DMS114 treated with DMSO at 0.1 percent for 48 hours (cell line): ENCODE data around the gene ASB1.
"Not testable (repeated sequence)": the region's sequence is repeated elsewhere in the genome, so short reads cannot be mapped to it uniquely, and the experiment has no call there.

Experiments
- DNase-seq: peaks from one replicate; lab custom pipeline; 2025; ENCODE audit not compliant: unreplicated experiment; lab: John Stamatoyannopoulos, UW

ASB1 gene

DNA sequence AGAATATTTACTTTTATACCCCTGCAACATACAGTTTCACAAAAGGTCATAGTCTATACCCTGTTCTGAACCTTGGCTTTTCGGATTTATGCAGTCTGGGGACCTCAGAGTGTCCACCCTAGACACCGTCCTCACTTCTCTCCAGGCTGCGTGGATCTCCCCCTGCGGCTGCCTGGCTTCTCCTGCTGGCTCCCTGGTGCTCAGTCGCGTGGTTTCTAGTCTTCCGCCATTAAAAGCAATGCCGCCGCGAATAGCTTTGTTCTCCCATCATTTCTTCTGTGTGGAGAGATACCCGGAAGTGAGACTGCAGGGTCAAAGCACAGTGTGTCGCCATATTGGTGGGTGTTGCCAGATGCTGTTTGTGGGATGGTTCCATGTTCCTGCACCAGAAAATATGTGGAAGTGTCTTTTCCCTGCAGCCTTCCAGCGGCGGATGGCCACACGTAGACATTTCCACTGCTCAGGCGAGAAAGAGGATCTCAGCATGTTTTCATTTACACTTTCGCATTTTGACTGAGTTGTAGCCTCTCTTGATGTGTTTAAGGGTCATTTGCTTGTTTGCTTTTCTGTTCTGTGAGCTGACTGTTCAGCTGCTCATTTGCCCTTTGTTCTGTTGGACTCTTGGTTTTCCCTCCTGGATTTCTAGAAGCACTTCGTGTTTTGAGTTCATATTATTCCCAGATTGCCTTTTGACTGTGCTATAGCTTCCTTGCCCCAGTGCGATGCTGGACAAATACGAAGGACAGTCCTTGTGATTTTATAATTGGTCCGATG is 22.9 kb upstream of the ASB1 start:
- no peak for DNase-seq

DNA sequence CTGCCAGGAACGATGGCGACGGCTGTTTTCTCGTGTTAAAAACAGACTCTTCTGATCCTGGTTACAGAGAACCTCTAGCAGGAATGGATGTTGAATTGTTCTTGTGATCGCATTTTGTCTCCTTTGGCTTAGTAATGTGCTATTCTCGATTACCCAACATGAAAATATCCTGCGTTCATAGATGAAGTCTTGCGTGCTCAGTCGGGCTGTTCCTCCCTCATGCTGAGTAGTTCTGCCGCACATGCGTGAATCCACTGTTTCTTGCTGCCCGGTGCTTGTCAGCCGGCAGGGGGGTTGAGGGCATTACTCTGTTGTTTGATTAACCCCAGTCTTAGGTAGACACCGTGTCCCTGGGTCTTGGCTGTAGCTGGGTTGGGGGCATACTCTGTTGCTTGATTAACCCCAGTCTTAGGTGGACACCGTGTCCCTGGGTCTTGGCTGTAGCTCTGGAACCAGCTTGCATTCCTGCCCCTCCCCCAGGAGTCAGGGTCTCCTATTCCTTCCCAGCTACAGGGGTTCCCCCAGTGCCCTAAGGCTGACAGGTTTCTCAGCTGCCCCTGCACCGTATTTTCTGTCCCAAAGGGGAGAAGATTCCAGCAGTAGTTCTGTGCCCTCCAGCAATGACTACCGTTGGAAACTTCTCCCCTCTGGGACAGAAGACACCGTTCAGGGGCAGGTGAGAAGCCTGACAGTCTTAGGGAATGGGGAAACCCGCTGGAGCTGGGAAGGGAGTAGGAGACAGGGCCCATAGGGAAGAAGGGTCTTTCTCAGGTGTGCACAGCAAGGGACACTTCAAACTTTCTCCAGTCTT is 22.1 kb upstream of the ASB1 start:
- no peak for DNase-seq

DNA sequence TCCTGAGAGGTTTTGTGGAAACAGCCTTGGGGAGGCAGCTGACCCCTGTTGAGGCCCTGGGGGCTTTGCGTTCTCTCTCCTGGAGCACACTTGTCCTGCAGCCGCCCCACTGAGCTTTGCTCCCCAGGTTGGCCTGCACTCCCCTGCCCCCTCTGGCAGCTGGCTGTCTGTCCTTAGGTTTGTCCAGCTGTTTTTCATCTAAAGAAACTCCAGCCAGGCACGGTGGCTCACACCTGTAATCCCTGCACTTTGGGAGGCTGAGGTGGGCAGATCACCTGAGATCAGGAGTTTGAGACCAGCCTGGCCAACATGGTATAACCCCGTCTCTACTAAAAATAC is 21.5 kb upstream of the ASB1 start:
- not testable (repeated sequence) for DNase-seq

DNA sequence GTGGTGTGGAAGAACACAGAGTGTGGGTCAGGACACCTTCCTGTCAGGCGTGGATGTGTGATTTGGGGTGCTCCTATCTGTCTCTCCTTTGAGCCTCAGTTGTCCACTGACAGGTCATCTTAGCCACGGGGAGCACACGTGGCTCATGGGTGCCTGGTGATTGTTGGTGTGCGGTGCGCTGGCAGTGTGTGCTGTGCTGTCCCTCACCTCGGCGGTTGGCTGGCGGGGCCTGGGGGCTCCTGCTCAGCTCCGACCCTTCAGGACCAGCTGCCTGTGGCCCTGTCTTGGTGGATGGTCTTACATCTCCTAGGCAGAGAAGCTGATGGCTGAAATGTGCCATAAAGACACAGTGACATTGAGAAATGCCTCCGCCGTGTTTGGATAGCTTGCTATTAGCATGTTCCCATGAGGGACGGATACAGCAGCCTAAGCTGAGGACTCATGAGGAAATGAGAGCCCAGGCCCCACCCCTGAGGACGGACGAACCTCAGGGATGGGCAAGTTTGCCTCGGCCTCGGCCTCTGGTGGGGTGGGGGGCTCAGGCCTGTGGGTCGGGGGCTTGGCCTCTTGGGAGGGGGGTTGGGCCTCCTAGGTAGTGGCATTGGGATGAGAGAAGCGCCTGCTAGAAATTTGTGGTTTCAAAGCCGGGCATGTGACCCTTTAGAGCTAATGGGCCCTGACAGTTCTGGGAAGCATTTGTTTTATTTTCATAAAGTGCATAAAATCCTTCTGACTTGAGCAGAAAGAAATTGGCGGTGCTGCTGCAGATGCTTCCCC is 20.3 kb upstream of the ASB1 start:
- DNase-seq = no peak

DNA sequence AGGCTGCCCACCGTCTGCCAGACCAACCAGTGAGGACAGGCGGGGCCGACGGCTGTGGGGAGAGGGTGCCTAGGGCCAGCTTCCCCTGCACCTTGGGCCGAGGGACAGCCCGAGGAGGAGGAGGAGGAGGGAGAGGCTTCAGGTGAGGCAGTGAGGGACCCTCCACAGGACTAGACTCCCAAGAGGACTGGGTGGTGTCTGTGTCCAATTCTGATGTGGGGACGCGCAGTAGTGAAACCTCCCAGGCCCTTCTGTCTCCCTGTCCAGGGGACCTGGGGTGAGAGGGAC is 19.8 kb upstream of the ASB1 start:
- no peak for DNase-seq

DNA sequence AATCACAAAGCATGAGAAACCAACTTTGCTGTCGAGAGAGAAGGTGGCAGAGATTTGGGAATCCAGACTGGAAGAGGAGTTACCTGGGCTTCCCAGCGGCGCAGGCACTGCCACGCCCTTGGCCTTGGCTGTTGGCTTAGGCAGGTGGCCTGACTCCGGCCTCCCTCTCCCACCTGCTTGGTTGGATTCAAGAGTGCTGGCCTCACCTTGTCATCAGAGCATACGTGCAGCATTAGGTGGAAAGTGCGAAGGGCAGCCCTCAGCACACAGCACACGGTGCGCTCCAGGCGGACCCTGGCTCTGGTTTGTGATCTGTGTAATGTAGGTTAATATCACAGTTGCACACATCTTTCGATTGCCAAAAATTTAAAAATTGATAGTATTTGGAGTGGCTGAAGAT is 19.2 kb upstream of the ASB1 start:
- no peak for DNase-seq

DNA sequence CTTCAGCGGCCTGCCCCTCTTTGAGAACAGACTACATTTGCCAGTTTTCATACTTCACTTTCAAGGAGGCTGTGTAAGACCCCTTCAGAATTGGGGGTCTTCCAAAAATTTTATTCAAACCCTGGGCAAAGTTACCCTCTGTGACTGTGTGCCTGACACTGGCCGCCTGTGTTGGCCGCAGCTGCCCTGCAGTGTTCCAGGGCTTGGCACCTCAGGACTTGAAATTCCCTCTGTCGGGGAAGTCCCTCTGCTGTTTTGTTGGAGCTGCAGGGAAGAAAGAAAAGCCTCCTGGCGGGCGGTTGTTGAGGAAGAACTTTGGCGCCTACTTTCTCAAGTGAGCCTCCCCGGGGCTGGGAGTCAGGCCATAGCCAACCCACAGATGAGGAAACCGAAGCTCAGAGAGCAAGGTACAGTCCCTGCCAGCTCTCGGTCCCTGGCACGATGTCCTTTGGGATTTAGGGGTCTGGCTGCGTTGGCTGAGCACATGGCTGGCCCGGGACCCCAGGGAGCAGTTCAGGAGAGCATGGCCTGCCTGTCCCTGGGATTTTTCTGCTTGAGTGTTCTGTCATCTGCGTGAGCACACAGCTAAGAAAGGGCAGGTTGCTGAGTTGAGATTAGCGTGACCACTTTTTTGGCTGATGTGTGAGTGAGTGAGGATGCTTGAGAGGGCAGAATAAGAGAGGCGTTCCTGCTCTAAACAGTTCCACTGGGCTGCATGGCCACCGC is 17.9 kb upstream of the ASB1 start:
- DNase-seq = no peak

DNA sequence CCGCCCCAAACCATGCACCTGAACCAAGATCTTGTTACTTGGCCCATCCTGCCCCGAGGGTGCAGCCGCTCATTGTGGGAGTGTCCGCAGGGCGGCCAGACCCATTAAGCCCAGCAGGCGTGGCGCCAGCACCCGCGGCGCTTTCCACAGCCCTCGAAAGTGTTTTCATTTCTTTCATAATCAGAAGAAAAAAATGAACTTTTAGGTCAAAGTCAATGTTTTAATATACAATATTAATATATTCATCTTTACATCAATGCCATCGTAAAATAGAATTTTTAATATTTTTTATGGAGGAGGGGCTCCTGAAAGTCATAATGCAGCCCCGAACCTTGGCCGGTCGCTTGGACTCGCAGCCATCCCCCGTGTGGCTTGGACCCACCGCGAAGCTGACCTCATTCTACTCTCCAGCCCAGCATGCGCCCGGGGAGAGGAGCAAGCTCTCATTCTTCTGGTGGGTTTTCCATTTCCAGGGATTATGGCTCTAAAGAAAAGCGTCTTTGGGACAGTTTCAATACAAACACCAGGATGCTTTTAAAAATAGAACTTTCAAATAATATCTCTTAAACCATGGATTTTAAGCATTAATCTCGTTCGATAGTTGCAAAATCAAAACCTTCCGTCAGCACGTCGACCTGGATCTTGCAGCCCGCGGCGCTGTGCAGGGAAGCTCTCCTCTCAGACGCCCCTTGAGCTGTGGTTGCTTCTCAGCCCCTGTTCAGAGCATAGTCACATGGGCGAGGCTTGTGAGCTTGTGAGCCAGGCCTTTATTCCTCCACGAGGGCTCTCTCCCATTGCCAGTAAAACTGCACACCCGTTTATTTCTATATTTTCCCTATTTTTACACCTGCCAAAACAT is 17.2 kb upstream of the ASB1 start:
- no peak for DNase-seq

DNA sequence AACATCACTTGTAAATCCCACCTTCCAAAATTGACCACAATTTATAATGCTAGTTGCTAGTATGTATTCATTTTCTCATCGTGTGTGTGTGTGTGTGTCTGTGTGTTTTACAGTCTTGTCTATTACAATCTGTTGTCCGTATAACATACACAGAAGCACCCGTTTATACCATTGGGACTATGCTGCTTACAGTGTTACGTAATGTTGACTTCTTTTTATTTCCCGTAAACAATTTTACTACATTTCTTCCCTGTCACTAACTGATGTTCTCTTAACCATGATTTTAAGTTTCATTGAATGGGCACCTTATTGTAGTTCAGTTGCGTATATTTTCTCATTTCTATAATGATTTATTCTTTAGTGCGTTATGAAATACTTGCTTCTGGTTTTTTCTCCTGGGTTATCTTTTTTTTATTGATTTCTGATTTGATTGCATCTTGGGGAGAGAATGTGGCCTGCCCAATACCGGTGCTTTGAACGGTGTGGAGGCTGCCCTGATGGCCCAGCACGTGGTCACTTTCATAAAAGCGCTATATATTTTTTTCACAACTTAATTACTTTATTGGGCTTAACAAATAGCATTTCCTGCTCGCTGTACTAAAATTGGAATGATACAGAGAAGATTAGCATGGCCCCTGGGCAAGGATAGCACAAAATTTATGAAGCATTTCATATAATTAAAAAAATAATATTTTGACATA is 14.5 kb upstream of the ASB1 start:
- DNase-seq = no peak

DNA sequence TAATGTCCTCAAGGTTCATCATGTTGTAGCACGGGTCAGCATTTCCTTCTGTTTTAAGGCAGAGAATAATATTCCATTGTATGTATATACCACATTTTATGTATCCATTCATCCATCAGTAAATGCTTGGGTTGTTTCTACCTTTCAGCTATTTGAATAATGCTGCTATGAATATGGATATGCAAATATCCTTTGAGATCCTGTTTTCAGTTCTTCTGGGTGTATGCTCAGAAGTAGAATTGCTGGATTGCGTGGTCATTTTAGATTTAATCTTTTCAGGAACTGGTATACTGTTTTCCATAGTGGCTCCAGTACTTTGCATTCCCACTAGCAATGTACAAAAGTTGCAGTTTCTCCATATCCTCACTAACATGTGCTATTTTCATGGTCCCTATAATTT is 13.4 kb upstream of the ASB1 start:
- DNase-seq = no peak

DNA sequence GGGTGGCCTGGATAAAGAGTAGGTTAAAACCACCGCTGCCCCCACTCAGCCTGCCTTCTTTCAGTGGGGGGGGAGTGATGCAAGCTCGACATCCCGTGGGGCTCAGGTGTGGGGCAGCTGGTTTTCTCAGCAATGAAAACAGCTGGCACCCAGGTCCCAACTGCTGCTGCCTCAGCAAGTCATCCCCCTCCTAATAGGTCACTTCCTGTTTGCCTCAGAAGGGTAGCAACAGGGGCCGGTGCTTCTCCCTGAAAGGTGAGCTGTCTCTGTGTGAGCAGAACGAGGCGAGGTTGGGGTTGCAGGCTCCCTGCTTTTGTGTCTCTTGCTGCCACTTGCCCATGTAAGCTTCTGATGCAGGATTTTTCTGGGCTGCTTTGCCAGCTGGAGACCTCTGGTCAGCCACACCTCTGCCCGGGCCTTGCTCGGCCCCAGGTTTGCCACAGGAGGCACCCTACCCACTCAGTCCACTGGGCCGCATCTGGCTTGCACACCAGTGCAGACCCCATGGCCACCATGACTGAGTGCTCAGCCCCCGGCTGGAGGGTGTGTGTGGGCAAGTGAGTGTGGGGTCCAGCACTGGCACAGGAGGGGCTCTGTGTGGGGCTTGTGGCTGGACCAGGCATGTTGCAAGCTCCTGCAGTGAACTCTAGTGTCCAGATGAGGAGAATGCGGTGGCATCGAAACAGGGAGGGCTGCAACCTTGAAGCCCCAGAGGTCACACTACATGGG is 11.5 kb upstream of the ASB1 start:
- DNase-seq = no peak

DNA sequence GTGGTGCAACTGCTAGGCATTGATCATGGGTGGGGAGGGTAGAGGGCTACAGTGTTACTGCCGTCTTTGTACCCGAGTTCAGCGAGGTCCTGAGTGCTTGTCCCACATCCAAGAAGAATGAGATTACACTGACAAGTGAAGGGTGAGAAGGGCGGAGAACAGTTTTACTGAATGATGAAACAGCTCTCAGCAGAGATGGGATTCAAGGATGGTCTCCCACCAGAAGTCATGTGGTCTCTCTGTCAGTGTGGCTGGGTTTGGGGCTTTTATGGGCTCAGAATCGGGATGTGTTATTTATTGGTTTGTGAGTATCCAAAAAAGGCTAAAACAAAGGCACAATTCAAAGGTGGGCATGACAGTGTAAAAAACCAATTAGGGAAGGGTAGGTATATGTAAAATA is 10.8 kb upstream of the ASB1 start:
- DNase-seq = no peak

DNA sequence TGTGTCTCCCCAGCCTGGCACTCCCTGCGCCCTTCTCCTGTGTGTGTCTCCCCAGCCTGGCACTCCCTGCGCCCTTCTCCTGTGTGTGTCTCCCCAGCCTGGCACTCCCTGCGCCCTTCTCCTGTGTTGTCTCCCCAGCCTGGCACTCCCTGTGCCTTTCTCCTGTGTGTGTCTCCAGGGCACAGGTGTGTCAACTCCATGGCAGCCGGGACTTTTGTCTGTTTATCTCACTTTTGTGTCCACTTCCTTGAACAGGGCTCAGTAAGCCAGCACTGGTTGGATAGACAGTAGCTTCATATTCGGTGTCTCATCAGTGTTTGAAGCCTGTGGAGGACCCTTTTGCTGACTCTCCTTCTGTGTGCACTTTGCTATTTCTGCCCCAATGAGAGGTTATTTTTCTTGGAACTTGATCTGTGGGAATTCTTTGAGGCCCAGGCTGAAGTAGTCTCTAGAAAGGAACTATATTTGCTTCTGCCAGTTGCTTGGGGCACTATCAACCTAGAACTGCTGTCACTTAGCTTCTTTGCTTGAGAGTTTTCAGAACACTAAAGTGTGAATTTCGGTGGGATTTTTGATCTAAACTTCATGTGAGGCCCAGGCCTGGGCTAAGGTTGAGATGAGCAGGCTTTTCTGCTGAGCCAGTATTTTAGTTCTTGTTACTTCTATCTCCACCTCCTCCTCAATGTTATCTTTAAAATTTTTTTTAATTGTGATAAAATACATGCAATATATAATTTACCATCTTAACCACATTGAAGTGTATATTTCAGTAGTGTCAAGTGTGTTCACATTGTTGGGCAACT is 8.3 kb upstream of the ASB1 start:
- no peak for DNase-seq

DNA sequence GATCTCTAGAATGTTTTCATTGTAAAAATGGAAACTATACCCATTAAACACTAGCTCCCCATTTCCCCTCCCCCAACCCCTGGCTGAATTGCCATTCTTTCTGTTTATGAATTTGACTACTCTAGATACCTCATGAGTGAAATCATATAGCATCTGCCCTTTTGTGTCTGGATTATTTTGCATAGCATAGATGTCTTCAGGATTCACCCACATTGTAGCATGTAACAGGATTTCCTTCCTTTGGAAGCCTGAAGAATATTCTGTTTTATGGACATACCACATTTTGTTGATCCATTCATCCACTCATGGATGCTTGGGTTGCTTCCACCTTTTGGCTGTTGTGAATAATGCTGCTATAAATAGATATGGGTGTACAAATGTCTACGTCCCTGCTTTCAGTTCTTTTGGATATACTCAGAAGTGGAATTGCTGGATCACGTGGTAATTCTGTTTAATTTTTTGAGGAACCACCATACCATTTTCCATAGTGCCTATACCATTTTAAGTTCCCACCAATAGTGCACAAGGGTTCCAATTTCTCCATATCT is 7.7 kb upstream of the ASB1 start:
- DNase-seq = no peak

DNA sequence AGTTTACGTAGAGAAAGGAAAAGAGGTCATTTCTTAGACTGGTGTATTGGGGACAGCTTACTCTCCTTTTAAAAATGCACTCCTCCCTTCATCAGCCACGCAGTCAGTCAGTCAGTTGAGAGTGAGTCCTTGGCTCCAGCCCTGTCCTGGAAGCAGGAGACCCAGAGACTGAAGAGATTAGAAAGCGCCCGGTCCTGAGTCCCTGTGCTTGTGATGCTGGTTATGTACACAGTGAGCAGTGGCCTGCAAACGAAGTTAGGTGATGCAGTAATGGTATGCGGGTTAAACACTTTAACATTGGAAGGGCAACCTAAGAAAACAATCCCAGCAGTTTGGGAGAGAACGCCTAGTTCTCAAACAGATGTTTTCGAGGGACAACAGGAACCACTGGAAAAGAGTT is 6.3 kb upstream of the ASB1 start:
- DNase-seq = no peak

DNA sequence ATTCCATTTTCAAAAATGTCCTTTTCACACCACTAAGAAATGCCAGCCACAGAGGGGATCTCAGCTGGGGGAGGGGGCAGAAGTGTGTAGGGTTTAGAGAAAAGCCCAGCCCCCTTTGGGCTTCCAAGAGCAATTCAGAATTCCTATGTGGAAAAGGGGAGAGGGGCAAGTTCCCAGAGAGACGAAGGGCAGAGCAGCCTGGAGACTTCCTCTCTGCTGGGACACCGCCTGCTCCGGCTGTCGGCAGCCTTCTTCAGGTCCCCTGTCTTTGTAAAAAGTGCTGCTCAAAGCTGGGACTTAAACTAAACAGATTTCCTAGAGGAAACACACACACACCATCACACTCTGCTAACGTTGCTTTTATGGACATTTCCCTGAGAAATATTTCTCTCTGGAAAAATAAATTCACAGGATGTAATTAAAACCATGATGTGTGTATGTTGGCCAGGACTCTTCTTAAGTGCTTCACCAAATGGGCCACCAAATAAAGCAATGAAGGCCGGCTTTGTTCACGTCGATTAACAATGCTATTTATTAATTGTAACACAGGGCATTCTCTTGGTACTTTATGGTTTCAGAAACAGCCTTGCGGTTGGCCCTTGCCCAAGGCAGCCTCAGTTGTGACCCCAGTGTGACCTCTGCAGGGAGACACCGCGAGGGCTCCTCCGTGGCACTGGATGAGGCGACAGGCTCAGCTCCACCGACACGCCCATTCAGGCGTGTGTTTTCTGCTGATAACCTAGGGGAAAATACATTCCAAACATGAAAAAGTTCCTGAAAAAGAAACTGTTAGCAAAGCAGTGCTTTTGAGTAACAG is 5.6 kb upstream of the ASB1 start:
- no peak for DNase-seq

DNA sequence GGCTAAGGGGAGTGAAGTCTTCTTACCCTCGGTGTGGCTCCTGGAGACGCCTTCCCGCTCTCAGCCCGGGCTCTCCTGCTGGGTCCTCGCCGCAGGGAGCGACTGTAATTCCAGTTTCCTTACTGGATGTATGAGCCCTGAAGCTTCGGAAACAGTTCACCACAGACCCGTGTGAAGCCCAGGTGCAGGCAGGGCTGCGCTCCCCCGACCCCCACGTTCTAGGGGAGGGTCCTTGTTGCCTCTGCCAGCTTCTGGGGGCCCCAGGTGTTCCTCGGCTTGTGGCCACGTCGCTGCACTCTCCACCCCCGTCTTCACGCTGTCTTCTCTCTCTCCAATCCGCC is 5.1 kb upstream of the ASB1 start:
- no peak for DNase-seq

DNA sequence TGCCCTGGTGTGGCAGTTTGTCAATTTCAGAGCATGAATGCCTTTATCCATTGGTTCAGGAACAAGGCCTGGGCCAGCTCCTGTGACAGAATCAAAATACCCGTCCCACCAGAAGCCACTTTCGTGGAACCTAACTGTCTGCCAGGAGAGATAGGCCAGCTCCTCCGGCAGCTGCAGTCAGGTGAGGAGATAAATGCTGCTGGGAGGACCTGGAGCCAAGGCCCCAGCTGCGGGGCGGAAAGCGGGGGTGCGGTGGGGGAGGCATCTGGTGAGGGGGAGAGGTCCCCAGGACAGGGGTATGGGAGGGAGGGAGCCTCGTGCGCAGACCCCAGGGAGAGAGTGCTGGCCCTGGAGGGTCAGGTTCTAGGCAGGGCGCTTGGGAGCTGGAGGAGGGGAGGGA is 4.4 kb upstream of the ASB1 start:
- no peak for DNase-seq
